Fibroblast of villous mesenchyme (primary cell): Measurements from ENCODE around the gene CMTM1. TPM values are rescaled to one million over a fixed set of nuclear protein-coding genes. Genes with fewer than 3 reads are reported as not detected.

Source experiments
- DNase-seq: peaks from one replicate; pipeline ENCODE4 v3.0.0-alpha.2; 2010; ENCODE audit warnings: low read depth
- H3K4me3 ChIP-seq: 2 replicates; pipeline ENCODE4 v1.5.1; 2011; ENCODE audit warnings: low read depth, mild to moderate bottlenecking, low read length
- CTCF ChIP-seq: IDR thresholded peaks from 2 replicates; pipeline ENCODE4 v1.5.1; 2012; ENCODE audit warnings: low read depth, mild to moderate bottlenecking, low read length; ENCODE audit not compliant: insufficient read depth
- total RNA-seq: library from RNA; depleted of rRNA; stranded (reverse); fragments of >200 nt; gene quantifications from 2 replicates; pipeline ENCODE4 v1.2.3, GENCODE V29; 2012

The CMTM1 gene
- total RNA-seq, 1 donor = 3.9 TPM

GRCh38 chr16:66520406-66521170, 45.7 kb upstream of the CMTM1 start:
- TF ChIP-seq CTCF = no peak
- DNase-seq = no peak

GRCh38 chr16:66521252-66521713, 45.0 kb upstream of the CMTM1 start:
- H3K4me3 ChIP-seq = no peak overlapping the region
- DNase-seq = no peak
- no peak for TF ChIP-seq CTCF

More at GRCh38 chr16:66520406-66521170, 45.7 kb upstream of the CMTM1 start:
- H3K4me3 ChIP-seq = no peak overlapping the region

GRCh38 chr16:66521951-66522771, 44.1 kb upstream of the CMTM1 start:
- TF ChIP-seq CTCF = no peak
- H3K4me3 ChIP-seq = no peak overlapping the region
- peak; percentile 57 for DNase-seq

- no peak overlapping the region for H3K4me3 ChIP-seq
- DNase-seq = no peak
- no peak for TF ChIP-seq CTCF
These were observed 43.2 kb upstream of the CMTM1 start for GRCh38 chr16:66522816-66523590.

GRCh38 chr16:66523861-66524354, 42.3 kb upstream of the CMTM1 start:
- H3K4me3 ChIP-seq = no peak overlapping the region
- DNase-seq = peak; percentile 22
- no peak for TF ChIP-seq CTCF

- TF ChIP-seq CTCF = no peak
- no peak overlapping the region for H3K4me3 ChIP-seq
- no peak for DNase-seq
These were observed 41.6 kb upstream of the CMTM1 start for GRCh38 chr16:66524601-66525164.
